ENCODE measurements around the gene SHROOM3. TPM values are rescaled to one million over a fixed set of nuclear protein-coding genes. Genes with fewer than 3 reads are reported as not detected.
A peak's percentile ranks its signal among the peaks of the same experiment; 100 is the strongest.

The SHROOM3 gene
- polyA plus RNA-seq, 1 donor from 2014 or later, result 2.7 TPM

DNA sequence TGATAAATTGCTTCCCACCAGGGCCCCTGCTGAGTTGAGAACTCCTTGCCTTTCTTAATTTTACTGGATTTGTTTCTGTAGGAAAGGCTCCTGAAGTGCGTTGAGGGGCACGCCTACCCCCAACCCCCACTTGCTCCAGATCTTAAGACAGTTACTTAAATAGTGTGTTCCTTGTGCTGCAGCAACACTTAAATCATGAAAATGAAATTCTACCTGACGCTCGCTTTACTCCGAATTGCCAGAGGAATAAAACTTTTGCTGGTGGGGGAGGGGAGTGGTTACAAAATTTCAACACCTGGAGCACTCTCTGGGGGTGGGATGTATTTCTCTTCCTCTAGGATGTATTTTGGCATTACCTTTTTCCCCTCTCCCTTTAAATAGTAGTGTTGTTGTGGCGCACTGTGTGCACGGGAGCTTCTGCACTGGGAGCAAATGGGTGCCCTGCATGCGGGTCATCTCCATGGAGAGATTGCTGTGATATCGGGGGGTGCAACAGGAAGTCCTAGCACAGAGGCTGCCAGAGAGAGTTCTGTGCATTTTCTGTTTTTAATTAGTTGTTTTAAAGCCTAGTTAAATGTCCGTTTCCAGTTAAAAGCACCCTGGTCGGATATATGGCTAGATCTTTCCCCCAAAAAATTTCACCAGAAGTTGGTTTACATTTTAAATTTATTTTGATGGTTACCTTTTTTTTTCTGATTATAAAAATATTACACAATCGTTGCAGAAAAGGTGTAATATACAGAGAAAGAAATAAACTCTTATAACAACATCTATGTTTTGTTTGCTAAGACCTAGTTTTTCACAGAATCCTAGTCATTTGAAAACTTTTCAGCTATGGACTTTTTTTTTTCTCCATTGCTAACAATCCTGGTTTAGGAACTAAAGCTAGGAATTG, 255.2 kb downstream of the SHROOM3 start:
- H3F3A ChIP-seq (ENCODE audit: insufficient read depth, low read length, poor library complexity, severe bottlenecking), result peaks cover 6% of the 10 kb centered on the region
- H3K4me2 ChIP-seq (ENCODE audit: low read length), result peak overlapping the region; percentile 95
- H3K79me2 ChIP-seq (replicated peaks; ENCODE audit: insufficient read depth, low read length), result peaks cover 61% of the 10 kb centered on the region
- no peak for TF ChIP-seq RAD21 (conservative IDR thresholded peaks at IDR 0.05)
- TF ChIP-seq TAF1 (IDR thresholded peaks at IDR 0.05; ENCODE audit: low read depth), result no peak
- TF ChIP-seq, protein P1, sequence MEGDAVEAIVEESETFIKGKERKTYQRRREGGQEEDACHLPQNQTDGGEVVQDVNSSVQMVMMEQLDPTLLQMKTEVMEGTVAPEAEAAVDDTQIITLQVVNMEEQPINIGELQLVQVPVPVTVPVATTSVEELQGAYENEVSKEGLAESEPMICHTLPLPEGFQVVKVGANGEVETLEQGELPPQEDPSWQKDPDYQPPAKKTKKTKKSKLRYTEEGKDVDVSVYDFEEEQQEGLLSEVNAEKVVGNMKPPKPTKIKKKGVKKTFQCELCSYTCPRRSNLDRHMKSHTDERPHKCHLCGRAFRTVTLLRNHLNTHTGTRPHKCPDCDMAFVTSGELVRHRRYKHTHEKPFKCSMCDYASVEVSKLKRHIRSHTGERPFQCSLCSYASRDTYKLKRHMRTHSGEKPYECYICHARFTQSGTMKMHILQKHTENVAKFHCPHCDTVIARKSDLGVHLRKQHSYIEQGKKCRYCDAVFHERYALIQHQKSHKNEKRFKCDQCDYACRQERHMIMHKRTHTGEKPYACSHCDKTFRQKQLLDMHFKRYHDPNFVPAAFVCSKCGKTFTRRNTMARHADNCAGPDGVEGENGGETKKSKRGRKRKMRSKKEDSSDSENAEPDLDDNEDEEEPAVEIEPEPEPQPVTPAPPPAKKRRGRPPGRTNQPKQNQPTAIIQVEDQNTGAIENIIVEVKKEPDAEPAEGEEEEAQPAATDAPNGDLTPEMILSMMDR (IDR thresholded peaks at IDR 0.05; ENCODE audit: poor library complexity, severe bottlenecking), result no peak
- no peak for TF ChIP-seq EZH2 (IDR thresholded peaks at IDR 0.05; ENCODE audit: borderline replicate concordance, insufficient read depth, low read length, poor library complexity, severe bottlenecking)
- no peak for TF ChIP-seq MXI1 (conservative IDR thresholded peaks at IDR 0.05; ENCODE audit: poor library complexity, severe bottlenecking)
- TF ChIP-seq, protein P2, sequence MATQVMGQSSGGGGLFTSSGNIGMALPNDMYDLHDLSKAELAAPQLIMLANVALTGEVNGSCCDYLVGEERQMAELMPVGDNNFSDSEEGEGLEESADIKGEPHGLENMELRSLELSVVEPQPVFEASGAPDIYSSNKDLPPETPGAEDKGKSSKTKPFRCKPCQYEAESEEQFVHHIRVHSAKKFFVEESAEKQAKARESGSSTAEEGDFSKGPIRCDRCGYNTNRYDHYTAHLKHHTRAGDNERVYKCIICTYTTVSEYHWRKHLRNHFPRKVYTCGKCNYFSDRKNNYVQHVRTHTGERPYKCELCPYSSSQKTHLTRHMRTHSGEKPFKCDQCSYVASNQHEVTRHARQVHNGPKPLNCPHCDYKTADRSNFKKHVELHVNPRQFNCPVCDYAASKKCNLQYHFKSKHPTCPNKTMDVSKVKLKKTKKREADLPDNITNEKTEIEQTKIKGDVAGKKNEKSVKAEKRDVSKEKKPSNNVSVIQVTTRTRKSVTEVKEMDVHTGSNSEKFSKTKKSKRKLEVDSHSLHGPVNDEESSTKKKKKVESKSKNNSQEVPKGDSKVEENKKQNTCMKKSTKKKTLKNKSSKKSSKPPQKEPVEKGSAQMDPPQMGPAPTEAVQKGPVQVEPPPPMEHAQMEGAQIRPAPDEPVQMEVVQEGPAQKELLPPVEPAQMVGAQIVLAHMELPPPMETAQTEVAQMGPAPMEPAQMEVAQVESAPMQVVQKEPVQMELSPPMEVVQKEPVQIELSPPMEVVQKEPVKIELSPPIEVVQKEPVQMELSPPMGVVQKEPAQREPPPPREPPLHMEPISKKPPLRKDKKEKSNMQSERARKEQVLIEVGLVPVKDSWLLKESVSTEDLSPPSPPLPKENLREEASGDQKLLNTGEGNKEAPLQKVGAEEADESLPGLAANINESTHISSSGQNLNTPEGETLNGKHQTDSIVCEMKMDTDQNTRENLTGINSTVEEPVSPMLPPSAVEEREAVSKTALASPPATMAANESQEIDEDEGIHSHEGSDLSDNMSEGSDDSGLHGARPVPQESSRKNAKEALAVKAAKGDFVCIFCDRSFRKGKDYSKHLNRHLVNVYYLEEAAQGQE (IDR thresholded peaks at IDR 0.05; ENCODE audit: borderline replicate concordance), result no peak
- no peak for TF ChIP-seq POLR2AphosphoS5 (IDR thresholded peaks at IDR 0.05)
- TF ChIP-seq SMC3 (conservative IDR thresholded peaks at IDR 0.05; ENCODE audit: poor library complexity), result no peak
- no peak for TF ChIP-seq EP300 (conservative IDR thresholded peaks at IDR 0.05; ENCODE audit: poor library complexity, severe bottlenecking)
- H3K36me3 ChIP-seq (ENCODE audit: insufficient read depth, low read length), result no peaks in the 10 kb centered on the region
- H3K4me3 ChIP-seq (ENCODE audit: low read length), result peak overlapping the region; percentile 79
- no peaks in the 10 kb centered on the region for H3K9me2 ChIP-seq (ENCODE audit: insufficient read depth, low read length)
- no peak overlapping the region for H3K27ac ChIP-seq (ENCODE audit: low read length)
- H4K20me1 ChIP-seq (ENCODE audit: insufficient read depth), result no peaks in the 10 kb centered on the region
- no peaks in the 10 kb centered on the region for H3K9me3 ChIP-seq (ENCODE audit: low read length)
- peak overlapping the region; percentile 69 for H3K9ac ChIP-seq (ENCODE audit: low read length)
- no peaks in the 10 kb centered on the region for H3K27me3 ChIP-seq (ENCODE audit: insufficient read depth, low read depth, low read length)
- H2AFZ ChIP-seq (ENCODE audit: low read depth, low read length), result peak overlapping the region; percentile 24

DNA sequence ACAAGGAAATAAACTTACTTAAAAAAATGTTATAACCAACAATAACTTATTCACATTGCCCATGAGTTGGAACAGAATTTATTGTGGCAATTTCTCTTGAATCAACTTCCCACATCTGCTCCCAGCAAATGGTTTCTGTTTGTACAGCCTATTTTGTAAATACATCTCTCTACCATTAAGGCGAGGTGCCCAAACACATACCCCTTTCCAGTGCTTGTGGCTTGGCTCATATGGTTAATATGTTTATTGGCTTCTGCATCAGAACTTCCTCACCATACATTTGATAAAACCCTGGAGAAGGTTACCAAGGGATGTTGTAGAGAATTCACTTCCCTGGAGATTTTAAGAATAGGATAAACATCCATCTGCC, 255.9 kb downstream of the SHROOM3 start:
- no peaks in the 10 kb centered on the region for H3K27me3 ChIP-seq (ENCODE audit: insufficient read depth, low read depth, low read length)
- no peaks in the 10 kb centered on the region for H4K20me1 ChIP-seq (ENCODE audit: insufficient read depth)
- no peaks in the 10 kb centered on the region for H3K9me3 ChIP-seq (ENCODE audit: low read length)
- H3K9me2 ChIP-seq (ENCODE audit: insufficient read depth, low read length), result no peaks in the 10 kb centered on the region
- H3K27ac ChIP-seq (ENCODE audit: low read length), result no peak overlapping the region
- no peak overlapping the region for H2AFZ ChIP-seq (ENCODE audit: low read depth, low read length)
- peaks cover 67% of the 10 kb centered on the region for H3K79me2 ChIP-seq (replicated peaks; ENCODE audit: insufficient read depth, low read length)
- H3K4me2 ChIP-seq (ENCODE audit: low read length), result peak overlapping the region; percentile 95
- TF ChIP-seq POLR2AphosphoS5 (IDR thresholded peaks at IDR 0.05), result no peak
- no peak for TF ChIP-seq EP300 (conservative IDR thresholded peaks at IDR 0.05; ENCODE audit: poor library complexity, severe bottlenecking)
- TF ChIP-seq, protein P1 (IDR thresholded peaks at IDR 0.05; ENCODE audit: poor library complexity, severe bottlenecking), result no peak
- no peak for TF ChIP-seq TAF1 (IDR thresholded peaks at IDR 0.05; ENCODE audit: low read depth)
- no peak for TF ChIP-seq MXI1 (conservative IDR thresholded peaks at IDR 0.05; ENCODE audit: poor library complexity, severe bottlenecking)
- TF ChIP-seq, protein P2 (IDR thresholded peaks at IDR 0.05; ENCODE audit: borderline replicate concordance), result no peak
- TF ChIP-seq EZH2 (IDR thresholded peaks at IDR 0.05; ENCODE audit: borderline replicate concordance, insufficient read depth, low read length, poor library complexity, severe bottlenecking), result no peak
- no peak for TF ChIP-seq RAD21 (conservative IDR thresholded peaks at IDR 0.05)
- no peak for TF ChIP-seq SMC3 (conservative IDR thresholded peaks at IDR 0.05; ENCODE audit: poor library complexity)
- H3K4me3 ChIP-seq (ENCODE audit: low read length), result peak overlapping the region; percentile 79
- H3F3A ChIP-seq (ENCODE audit: insufficient read depth, low read length, poor library complexity, severe bottlenecking), result peaks cover 6% of the 10 kb centered on the region
- no peaks in the 10 kb centered on the region for H3K36me3 ChIP-seq (ENCODE audit: insufficient read depth, low read length)
- H3K9ac ChIP-seq (ENCODE audit: low read length), result no peak overlapping the region

Measured in neural cell (in vitro differentiated cells).